ENCODE data around the gene TMPRSS3. TPM values are rescaled to one million over a fixed set of nuclear protein-coding genes. Genes with fewer than 3 reads are reported as not detected.

The TMPRSS3 gene
- total RNA-seq, 3 donors from 2014 or later: 9.2 to 27.2 TPM; not detected in 1

DNA sequence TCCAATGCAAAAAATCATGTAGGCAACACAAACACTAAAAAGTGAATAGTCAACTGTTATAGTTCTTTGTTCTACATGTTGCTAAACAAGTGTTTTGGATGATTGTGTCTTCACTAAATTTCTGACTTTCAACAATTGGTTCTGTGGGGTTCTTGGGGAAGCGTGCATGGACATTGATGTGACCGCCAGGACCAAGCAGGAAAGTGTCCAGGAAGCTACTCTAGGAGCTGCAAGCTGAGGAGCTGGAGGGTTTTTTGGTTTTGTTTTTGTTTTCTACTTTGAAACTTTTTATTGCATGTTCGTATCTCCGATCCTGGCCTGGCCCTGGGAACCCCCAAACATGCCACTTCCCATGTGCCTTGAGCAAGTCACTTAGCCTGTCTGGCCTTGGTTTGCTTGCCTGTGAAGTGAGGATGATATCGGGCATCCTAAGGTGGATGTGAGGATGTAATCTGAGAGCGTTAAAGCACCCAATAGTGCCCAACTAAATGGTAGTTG, 8.0 kb downstream of the TMPRSS3 start:
- DNase-seq (ENCODE audit: low spot score in 2 of 2): no peak
- Histone ChIP-seq H3K4me1 (peaks cover 0 to 5% of the 10 kb centered on the region in 2 donors), H3K9me3 (no peaks in the 10 kb centered on the region), H3K27ac (peak overlapping the region in 1 of 2 donors; percentile 84), H3K36me3 (no peaks in the 10 kb centered on the region), H3K27me3 (no peaks in the 10 kb centered on the region), H3K4me3 (no peak overlapping the region)
- TF ChIP-seq POLR2A (IDR thresholded peaks at IDR 0.05) (no peak), POLR2AphosphoS5 (IDR thresholded peaks at IDR 0.05) (no peak)
- TF ChIP-seq, protein P1, sequence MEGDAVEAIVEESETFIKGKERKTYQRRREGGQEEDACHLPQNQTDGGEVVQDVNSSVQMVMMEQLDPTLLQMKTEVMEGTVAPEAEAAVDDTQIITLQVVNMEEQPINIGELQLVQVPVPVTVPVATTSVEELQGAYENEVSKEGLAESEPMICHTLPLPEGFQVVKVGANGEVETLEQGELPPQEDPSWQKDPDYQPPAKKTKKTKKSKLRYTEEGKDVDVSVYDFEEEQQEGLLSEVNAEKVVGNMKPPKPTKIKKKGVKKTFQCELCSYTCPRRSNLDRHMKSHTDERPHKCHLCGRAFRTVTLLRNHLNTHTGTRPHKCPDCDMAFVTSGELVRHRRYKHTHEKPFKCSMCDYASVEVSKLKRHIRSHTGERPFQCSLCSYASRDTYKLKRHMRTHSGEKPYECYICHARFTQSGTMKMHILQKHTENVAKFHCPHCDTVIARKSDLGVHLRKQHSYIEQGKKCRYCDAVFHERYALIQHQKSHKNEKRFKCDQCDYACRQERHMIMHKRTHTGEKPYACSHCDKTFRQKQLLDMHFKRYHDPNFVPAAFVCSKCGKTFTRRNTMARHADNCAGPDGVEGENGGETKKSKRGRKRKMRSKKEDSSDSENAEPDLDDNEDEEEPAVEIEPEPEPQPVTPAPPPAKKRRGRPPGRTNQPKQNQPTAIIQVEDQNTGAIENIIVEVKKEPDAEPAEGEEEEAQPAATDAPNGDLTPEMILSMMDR (IDR thresholded peaks at IDR 0.05): no peak
- intact Hi-C loops (cut with DNase I; ENCODE audit: low total_unique reads): no loop called here

DNA sequence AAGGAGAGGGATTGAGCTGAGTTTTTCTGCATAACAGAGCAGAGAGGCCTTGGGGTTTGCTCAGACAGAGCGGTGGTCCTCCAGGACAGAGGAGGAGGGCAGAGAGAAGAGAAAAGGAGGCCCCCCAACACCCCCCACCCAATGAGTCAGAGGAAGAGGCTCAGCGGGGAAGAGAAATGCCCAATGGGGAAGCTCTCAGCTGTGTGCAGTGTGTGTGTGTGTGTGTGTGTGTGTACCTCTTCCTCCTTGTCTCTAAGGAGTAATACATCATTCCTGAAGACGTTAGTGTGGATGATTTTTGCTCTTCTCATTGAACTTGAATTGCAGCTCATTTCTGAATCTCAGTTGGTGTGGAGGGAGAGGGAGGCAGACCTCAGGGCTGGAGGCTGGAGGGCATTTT, 8.7 kb downstream of the TMPRSS3 start:
- H3K4me1 ChIP-seq: peaks cover 0 to 5% of the 10 kb centered on the region in 2 donors
- H3K27me3 ChIP-seq: no peaks in the 10 kb centered on the region
- no peaks in the 10 kb centered on the region for H3K36me3 ChIP-seq
- no peaks in the 10 kb centered on the region for H3K9me3 ChIP-seq
- no peak overlapping the region for H3K27ac ChIP-seq
- TF ChIP-seq POLR2A (IDR thresholded peaks at IDR 0.05) (no peak), POLR2AphosphoS5 (IDR thresholded peaks at IDR 0.05) (no peak)
- TF ChIP-seq, protein P1 (IDR thresholded peaks at IDR 0.05): no peak
- H3K4me3 ChIP-seq: no peak overlapping the region
- no peak for DNase-seq (ENCODE audit: low spot score in 2 of 2)
- intact Hi-C loops (cut with DNase I; ENCODE audit: low total_unique reads): no loop called here

DNA sequence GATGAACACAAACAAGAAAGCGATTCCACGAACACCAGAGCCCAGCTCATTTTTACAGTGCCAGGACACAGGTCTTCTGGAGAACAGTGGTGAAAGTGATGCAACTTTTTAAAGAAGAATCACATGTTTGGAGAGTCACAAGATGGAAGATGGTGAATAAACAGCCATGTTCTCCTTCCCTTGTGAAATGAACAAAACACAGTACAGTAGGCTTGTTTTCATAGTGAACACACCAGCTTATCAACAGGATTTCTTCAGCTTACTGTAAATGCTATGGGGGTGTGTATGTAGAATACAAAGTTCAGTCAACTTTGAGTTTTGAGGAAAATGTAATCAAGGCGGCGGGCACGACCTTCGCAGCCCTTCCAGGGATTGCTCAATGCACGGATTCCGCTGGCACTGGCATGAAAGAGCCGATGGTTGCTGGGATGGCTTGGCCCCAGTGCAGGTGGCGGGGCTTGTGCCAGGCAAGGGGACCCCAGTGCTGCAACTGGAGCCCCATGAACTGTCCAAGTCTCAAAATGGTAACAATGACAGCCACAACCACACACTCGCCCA, 9.7 kb downstream of the TMPRSS3 start:
- intact Hi-C loops (cut with DNase I; ENCODE audit: low total_unique reads): no loop called here
- H3K4me1 ChIP-seq: peaks cover 0 to 5% of the 10 kb centered on the region in 2 donors
- no peak for DNase-seq (ENCODE audit: low spot score in 2 of 2)
- no peaks in the 10 kb centered on the region for H3K27me3 ChIP-seq
- no peak for TF ChIP-seq POLR2A (IDR thresholded peaks at IDR 0.05)
- TF ChIP-seq, protein P1 (IDR thresholded peaks at IDR 0.05): no peak
- no peak for TF ChIP-seq POLR2AphosphoS5 (IDR thresholded peaks at IDR 0.05)
- H3K27ac ChIP-seq: no peak overlapping the region
- no peak overlapping the region for H3K4me3 ChIP-seq
- H3K9me3 ChIP-seq: no peaks in the 10 kb centered on the region
- H3K36me3 ChIP-seq: no peaks in the 10 kb centered on the region

DNA sequence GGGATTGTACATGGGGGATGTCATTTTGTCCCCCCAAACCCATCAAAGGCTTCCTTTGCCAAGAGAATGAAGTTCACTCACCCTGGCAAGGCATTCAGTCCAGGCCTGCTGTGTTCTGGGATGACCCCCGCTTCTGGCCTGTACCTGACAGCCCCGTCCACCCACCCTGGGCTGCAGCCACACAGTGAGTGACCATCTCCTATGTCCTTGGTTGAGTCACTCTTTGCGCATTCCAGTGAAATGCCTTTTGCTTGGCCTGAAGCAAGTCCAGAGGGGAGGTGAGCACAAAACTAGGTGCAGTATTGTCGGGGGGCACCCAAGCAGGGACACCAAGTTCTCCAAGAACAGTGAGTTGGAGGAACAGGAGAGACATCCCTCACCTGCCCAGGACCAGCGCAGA, 10.2 kb downstream of the TMPRSS3 start:
- peaks cover 0 to 5% of the 10 kb centered on the region in 2 donors for H3K4me1 ChIP-seq
- H3K36me3 ChIP-seq: no peaks in the 10 kb centered on the region
- no peaks in the 10 kb centered on the region for H3K27me3 ChIP-seq
- no peak for DNase-seq (ENCODE audit: low spot score in 2 of 2)
- intact Hi-C loops (cut with DNase I; ENCODE audit: low total_unique reads): no loop called here
- H3K27ac ChIP-seq: no peak overlapping the region
- H3K9me3 ChIP-seq: no peaks in the 10 kb centered on the region
- no peak for TF ChIP-seq POLR2A (IDR thresholded peaks at IDR 0.05)
- TF ChIP-seq POLR2AphosphoS5 (IDR thresholded peaks at IDR 0.05): no peak
- TF ChIP-seq, protein P1 (IDR thresholded peaks at IDR 0.05): no peak
- no peak overlapping the region for H3K4me3 ChIP-seq

DNA sequence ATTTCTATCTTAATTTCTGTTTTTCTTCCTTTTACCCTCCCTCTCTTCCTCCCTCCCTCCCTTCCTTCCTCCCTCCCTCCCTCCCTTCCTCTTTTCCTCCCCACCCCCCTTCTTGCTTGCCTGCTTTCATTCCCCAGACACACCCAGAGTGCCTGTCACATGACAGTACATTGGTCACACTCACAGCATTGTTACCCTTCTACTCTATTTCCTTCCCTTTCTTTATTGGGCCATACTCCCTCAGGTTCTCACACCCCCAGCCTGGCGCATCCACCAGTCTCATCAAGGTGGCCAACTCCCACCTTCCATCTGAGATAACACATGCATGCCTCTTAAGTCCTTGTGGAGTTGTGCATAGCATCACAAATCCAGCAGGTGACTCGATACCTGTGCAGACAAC, 10.9 kb downstream of the TMPRSS3 start:
- TF ChIP-seq, protein P1 (IDR thresholded peaks at IDR 0.05): no peak
- no peak for TF ChIP-seq POLR2A (IDR thresholded peaks at IDR 0.05)
- no peak for TF ChIP-seq POLR2AphosphoS5 (IDR thresholded peaks at IDR 0.05)
- H3K27me3 ChIP-seq: no peaks in the 10 kb centered on the region
- intact Hi-C loops (cut with DNase I; ENCODE audit: low total_unique reads): no loop called here

More for the DNA sequence above, 10.9 kb downstream of the TMPRSS3 start:
- H3K27ac ChIP-seq: no peak overlapping the region
- no peak overlapping the region for H3K4me3 ChIP-seq
- H3K4me1 ChIP-seq: peaks cover 0 to 4% of the 10 kb centered on the region in 2 donors
- no peaks in the 10 kb centered on the region for H3K36me3 ChIP-seq
- H3K9me3 ChIP-seq: no peaks in the 10 kb centered on the region
- DNase-seq (ENCODE audit: low spot score in 2 of 2): no peak
